ENCODE data around the gene MITF.

MITF gene

GRCh38 chr3:69737392-69737791 is 1.9 kb upstream of the MITF start:
- Histone ChIP-seq H3K36me3 (ENCODE audit: control insufficient read depth, insufficient read depth, low read length) (no peaks in the 10 kb centered on the region), H3K9me3 (ENCODE audit: control insufficient read depth, low read length) (no peaks in the 10 kb centered on the region), H3K4me1 (ENCODE audit: control insufficient read depth, insufficient read depth, low read length) (no peaks in the 10 kb centered on the region), H3K27me3 (ENCODE audit: control insufficient read depth, insufficient read depth, low read length) (no peaks in the 10 kb centered on the region), H3K9ac (ENCODE audit: low read length) (no peak overlapping the region), H3K4me3 (ENCODE audit: low read length) (no peak overlapping the region)

GRCh38 chr3:69738315-69738714 is 949 bp upstream of the MITF start:
- H3K9ac ChIP-seq (ENCODE audit: low read length) = peak overlapping the region; percentile 41

GRCh38 chr3:69738859-69739203 is 433 bp upstream of the MITF start:
- no peaks in the 10 kb centered on the region for H3K9me3 ChIP-seq (ENCODE audit: control insufficient read depth, low read length)
- peak overlapping the region; percentile 41 for H3K9ac ChIP-seq (ENCODE audit: low read length)
- no peaks in the 10 kb centered on the region for H3K36me3 ChIP-seq (ENCODE audit: control insufficient read depth, insufficient read depth, low read length)
- no peaks in the 10 kb centered on the region for H3K4me1 ChIP-seq (ENCODE audit: control insufficient read depth, insufficient read depth, low read length)
- H3K4me3 ChIP-seq (ENCODE audit: low read length) = peak overlapping the region; percentile 64
- H3K27me3 ChIP-seq (ENCODE audit: control insufficient read depth, insufficient read depth, low read length) = no peaks in the 10 kb centered on the region

More at GRCh38 chr3:69738315-69738714, 949 bp upstream of the MITF start:
- no peak overlapping the region for H3K4me3 ChIP-seq (ENCODE audit: low read length)
- H3K9me3 ChIP-seq (ENCODE audit: control insufficient read depth, low read length) = no peaks in the 10 kb centered on the region
- no peaks in the 10 kb centered on the region for H3K4me1 ChIP-seq (ENCODE audit: control insufficient read depth, insufficient read depth, low read length)
- no peaks in the 10 kb centered on the region for H3K36me3 ChIP-seq (ENCODE audit: control insufficient read depth, insufficient read depth, low read length)
- H3K27me3 ChIP-seq (ENCODE audit: control insufficient read depth, insufficient read depth, low read length) = no peaks in the 10 kb centered on the region

GRCh38 chr3:69740103-69741021 is 1.1 kb downstream of the MITF start:
- no peaks in the 10 kb centered on the region for H3K9me3 ChIP-seq (ENCODE audit: control insufficient read depth, low read length)
- H3K9ac ChIP-seq (ENCODE audit: low read length) = peak overlapping the region; percentile 51
- H3K4me3 ChIP-seq (ENCODE audit: low read length) = peak overlapping the region; percentile 64
- H3K36me3 ChIP-seq (ENCODE audit: control insufficient read depth, insufficient read depth, low read length) = no peaks in the 10 kb centered on the region
- H3K27me3 ChIP-seq (ENCODE audit: control insufficient read depth, insufficient read depth, low read length) = no peaks in the 10 kb centered on the region
- H3K4me1 ChIP-seq (ENCODE audit: control insufficient read depth, insufficient read depth, low read length) = no peaks in the 10 kb centered on the region

- Histone ChIP-seq H3K4me3 (ENCODE audit: low read length) (no peak overlapping the region), H3K36me3 (ENCODE audit: control insufficient read depth, insufficient read depth, low read length) (no peaks in the 10 kb centered on the region), H3K9me3 (ENCODE audit: control insufficient read depth, low read length) (no peaks in the 10 kb centered on the region), H3K27me3 (ENCODE audit: control insufficient read depth, insufficient read depth, low read length) (no peaks in the 10 kb centered on the region), H3K4me1 (ENCODE audit: control insufficient read depth, insufficient read depth, low read length) (no peaks in the 10 kb centered on the region), H3K9ac (ENCODE audit: low read length) (no peak overlapping the region)
Observed at GRCh38 chr3:69741032-69741767, 1.9 kb downstream of the MITF start.

- Histone ChIP-seq H3K9me3 (ENCODE audit: control insufficient read depth, low read length) (no peaks in the 10 kb centered on the region), H3K27me3 (ENCODE audit: control insufficient read depth, insufficient read depth, low read length) (no peaks in the 10 kb centered on the region), H3K36me3 (ENCODE audit: control insufficient read depth, insufficient read depth, low read length) (no peaks in the 10 kb centered on the region), H3K4me1 (ENCODE audit: control insufficient read depth, insufficient read depth, low read length) (peaks cover 4% of the 10 kb centered on the region), H3K4me3 (ENCODE audit: low read length) (no peak overlapping the region), H3K9ac (ENCODE audit: low read length) (no peak overlapping the region)
Observed at GRCh38 chr3:69742391-69742790, 3.1 kb downstream of the MITF start.

- Histone ChIP-seq H3K9me3 (ENCODE audit: control insufficient read depth, low read length) (no peaks in the 10 kb centered on the region), H3K4me1 (ENCODE audit: control insufficient read depth, insufficient read depth, low read length) (peaks cover 4% of the 10 kb centered on the region), H3K9ac (ENCODE audit: low read length) (no peak overlapping the region), H3K4me3 (ENCODE audit: low read length) (no peak overlapping the region), H3K27me3 (ENCODE audit: control insufficient read depth, insufficient read depth, low read length) (no peaks in the 10 kb centered on the region), H3K36me3 (ENCODE audit: control insufficient read depth, insufficient read depth, low read length) (no peaks in the 10 kb centered on the region)
Observed at GRCh38 chr3:69743975-69744906, 5.0 kb downstream of the MITF start.

- H3K36me3 ChIP-seq (ENCODE audit: control insufficient read depth, insufficient read depth, low read length) = no peaks in the 10 kb centered on the region
- no peak overlapping the region for H3K9ac ChIP-seq (ENCODE audit: low read length)
- peaks cover 4% of the 10 kb centered on the region for H3K4me1 ChIP-seq (ENCODE audit: control insufficient read depth, insufficient read depth, low read length)
- H3K27me3 ChIP-seq (ENCODE audit: control insufficient read depth, insufficient read depth, low read length) = no peaks in the 10 kb centered on the region
- no peak overlapping the region for H3K4me3 ChIP-seq (ENCODE audit: low read length)
- no peaks in the 10 kb centered on the region for H3K9me3 ChIP-seq (ENCODE audit: control insufficient read depth, low read length)
Observed at GRCh38 chr3:69745505-69745904, 6.2 kb downstream of the MITF start.

- Histone ChIP-seq H3K9ac (ENCODE audit: low read length) (no peak overlapping the region), H3K4me1 (ENCODE audit: control insufficient read depth, insufficient read depth, low read length) (peaks cover 4% of the 10 kb centered on the region), H3K36me3 (ENCODE audit: control insufficient read depth, insufficient read depth, low read length) (no peaks in the 10 kb centered on the region), H3K9me3 (ENCODE audit: control insufficient read depth, low read length) (no peaks in the 10 kb centered on the region), H3K4me3 (ENCODE audit: low read length) (no peak overlapping the region), H3K27me3 (ENCODE audit: control insufficient read depth, insufficient read depth, low read length) (no peaks in the 10 kb centered on the region)
Observed at GRCh38 chr3:69746119-69746518, 6.9 kb downstream of the MITF start.

GRCh38 chr3:69747511-69748258 is 8.4 kb downstream of the MITF start:
- Histone ChIP-seq H3K27me3 (ENCODE audit: control insufficient read depth, insufficient read depth, low read length) (no peaks in the 10 kb centered on the region), H3K9ac (ENCODE audit: low read length) (no peak overlapping the region), H3K4me3 (ENCODE audit: low read length) (no peak overlapping the region), H3K36me3 (ENCODE audit: control insufficient read depth, insufficient read depth, low read length) (no peaks in the 10 kb centered on the region), H3K4me1 (ENCODE audit: control insufficient read depth, insufficient read depth, low read length) (peaks cover 4% of the 10 kb centered on the region), H3K9me3 (ENCODE audit: control insufficient read depth, low read length) (no peaks in the 10 kb centered on the region)

- Histone ChIP-seq H3K27me3 (ENCODE audit: control insufficient read depth, insufficient read depth, low read length) (no peaks in the 10 kb centered on the region), H3K36me3 (ENCODE audit: control insufficient read depth, insufficient read depth, low read length) (no peaks in the 10 kb centered on the region), H3K9ac (ENCODE audit: low read length) (no peak overlapping the region), H3K4me3 (ENCODE audit: low read length) (no peak overlapping the region), H3K9me3 (ENCODE audit: control insufficient read depth, low read length) (no peaks in the 10 kb centered on the region), H3K4me1 (ENCODE audit: control insufficient read depth, insufficient read depth, low read length) (peaks cover 4% of the 10 kb centered on the region)
Observed at GRCh38 chr3:69748503-69748902, 9.2 kb downstream of the MITF start.
